ENCODE measurements around the gene CNDP2. TPM values are rescaled to one million over a fixed set of nuclear protein-coding genes. Genes with fewer than 3 reads are reported as not detected.
"Not testable (repeated sequence)": the region's sequence is repeated elsewhere in the genome, so short reads cannot be mapped to it uniquely, and the experiment has no call there.

The CNDP2 gene
- total RNA-seq, 1 donor = 38.0 TPM

- DNase-seq (ENCODE audit: low read depth) = no peak
- TF ChIP-seq, protein P1, sequence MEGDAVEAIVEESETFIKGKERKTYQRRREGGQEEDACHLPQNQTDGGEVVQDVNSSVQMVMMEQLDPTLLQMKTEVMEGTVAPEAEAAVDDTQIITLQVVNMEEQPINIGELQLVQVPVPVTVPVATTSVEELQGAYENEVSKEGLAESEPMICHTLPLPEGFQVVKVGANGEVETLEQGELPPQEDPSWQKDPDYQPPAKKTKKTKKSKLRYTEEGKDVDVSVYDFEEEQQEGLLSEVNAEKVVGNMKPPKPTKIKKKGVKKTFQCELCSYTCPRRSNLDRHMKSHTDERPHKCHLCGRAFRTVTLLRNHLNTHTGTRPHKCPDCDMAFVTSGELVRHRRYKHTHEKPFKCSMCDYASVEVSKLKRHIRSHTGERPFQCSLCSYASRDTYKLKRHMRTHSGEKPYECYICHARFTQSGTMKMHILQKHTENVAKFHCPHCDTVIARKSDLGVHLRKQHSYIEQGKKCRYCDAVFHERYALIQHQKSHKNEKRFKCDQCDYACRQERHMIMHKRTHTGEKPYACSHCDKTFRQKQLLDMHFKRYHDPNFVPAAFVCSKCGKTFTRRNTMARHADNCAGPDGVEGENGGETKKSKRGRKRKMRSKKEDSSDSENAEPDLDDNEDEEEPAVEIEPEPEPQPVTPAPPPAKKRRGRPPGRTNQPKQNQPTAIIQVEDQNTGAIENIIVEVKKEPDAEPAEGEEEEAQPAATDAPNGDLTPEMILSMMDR (IDR thresholded peaks at IDR 0.05; ENCODE audit: insufficient read depth, low read length) = no peak
- no peak overlapping the region for H3K4me3 ChIP-seq (ENCODE audit: low read depth, low read length)
Measured at GRCh38 chr18:74519320-74520095, 23.3 kb downstream of the CNDP2 start.

GRCh38 chr18:74520096-74520833 is 24.1 kb downstream of the CNDP2 start:
- TF ChIP-seq, protein P1 (IDR thresholded peaks at IDR 0.05; ENCODE audit: insufficient read depth, low read length) = no peak
- no peak for DNase-seq (ENCODE audit: low read depth)
- no peak overlapping the region for H3K4me3 ChIP-seq (ENCODE audit: low read depth, low read length)

DNA sequence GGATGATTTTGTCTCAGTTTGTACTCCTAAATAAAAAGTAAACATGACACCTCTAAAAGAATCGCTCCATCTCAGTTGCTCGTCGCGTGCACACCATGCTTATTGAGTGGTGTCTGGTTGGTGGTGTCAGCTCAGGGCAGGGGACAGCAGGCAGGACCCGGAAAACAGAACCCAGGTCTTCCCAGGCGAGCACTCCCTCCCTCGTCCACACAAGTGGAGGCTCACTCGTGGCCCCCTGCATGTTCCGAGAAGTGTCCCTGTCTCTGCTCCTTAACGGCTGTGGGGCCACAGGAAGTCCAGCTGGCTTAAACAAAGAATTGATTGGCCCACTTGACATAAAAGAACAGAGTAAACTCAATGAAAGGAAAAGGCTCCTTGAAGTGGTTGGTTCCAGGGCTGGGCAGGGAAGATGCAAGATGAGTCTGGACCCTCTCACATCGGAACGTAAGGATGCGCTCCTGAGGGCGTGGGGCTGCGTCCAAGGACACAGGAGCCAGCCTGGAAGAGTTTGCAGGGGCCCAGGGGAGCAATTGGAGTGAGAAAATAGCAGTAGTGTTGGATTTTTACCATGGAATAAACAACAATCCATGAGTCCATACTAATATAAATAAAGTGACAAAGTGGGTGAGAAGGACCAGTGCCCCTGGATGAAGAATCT is 25.0 kb downstream of the CNDP2 start:
- H3K4me3 ChIP-seq (ENCODE audit: low read depth, low read length) = no peak overlapping the region
- TF ChIP-seq, protein P1 (IDR thresholded peaks at IDR 0.05; ENCODE audit: insufficient read depth, low read length) = no peak
- no peak for DNase-seq (ENCODE audit: low read depth)

DNA sequence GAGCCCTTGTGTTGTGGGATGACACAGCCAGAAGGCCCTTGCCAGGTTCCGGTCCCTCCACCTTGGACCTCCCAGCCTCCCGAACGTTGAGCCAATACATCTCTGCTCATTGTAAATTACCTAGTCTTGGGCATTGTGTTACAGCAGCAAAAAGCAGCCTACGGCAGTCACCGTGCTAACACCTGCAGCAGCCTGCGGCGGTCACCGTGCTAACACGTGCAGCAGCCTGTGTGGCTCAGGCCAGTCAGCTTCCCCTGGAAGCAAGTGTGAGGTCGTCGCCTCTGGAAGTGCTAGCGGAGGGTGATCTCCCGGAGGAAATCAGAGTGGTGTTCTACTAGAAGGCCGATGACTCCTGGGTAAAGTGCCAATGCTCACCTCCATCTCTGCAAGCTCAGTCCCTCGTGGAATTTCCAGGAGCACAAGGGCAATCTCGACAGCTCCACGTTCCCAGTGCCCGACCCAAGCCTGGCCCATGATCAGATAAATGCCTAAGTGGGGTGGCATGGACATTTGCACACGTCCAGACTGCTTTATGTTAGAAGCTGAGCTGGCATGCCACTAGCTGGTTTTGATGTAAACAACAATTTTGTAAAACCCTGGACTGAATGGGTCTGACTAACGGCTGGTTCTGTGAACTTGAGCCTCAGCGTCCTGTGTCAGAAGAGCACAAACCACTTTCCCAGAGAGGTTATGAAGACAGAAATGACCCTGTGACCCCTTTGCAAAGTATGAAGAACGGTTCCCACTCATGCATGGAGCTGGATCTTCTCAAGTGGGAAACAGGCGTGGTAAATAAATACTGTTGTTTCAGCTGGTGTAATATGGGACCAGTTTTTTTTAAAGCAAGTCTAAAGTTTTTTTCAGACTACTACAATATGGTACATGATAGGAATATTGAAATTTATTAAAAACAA is 26.7 kb downstream of the CNDP2 start:
- TF ChIP-seq, protein P1 (IDR thresholded peaks at IDR 0.05; ENCODE audit: insufficient read depth, low read length) = no peak
- no peak overlapping the region for H3K4me3 ChIP-seq (ENCODE audit: low read depth, low read length)
- DNase-seq (ENCODE audit: low read depth) = no peak

DNA sequence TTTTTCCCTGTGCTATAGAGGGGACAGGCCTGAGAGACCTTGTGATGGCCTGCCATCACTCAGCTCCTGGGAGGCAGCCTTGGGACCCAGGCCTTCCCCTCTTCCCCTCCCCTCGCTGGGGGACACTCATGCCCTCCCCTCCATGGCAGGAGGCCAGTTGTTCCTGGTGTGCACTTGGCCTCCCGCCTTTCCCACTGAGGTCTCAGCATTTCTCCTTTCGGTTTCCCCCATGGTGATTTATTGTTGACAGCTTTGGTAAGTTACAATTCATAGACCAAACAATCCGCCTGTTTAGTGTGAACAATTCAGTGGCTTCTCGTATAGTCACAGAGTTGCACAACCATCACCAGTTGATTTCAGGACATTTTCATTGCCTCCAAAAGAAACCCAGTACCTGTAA is 27.9 kb downstream of the CNDP2 start:
- no peak for DNase-seq (ENCODE audit: low read depth)
- TF ChIP-seq, protein P1 (IDR thresholded peaks at IDR 0.05; ENCODE audit: insufficient read depth, low read length) = no peak
- H3K4me3 ChIP-seq (ENCODE audit: low read depth, low read length) = no peak overlapping the region

- DNase-seq (ENCODE audit: low read depth); H3K4me3 ChIP-seq (ENCODE audit: low read depth, low read length): not testable (repeated sequence)
Measured at GRCh38 chr18:74524915-74525314, 28.8 kb downstream of the CNDP2 start.
